ENCODE results near the gene MPV17L.
"Not testable (repeated sequence)": the region's sequence is repeated elsewhere in the genome, so short reads cannot be mapped to it uniquely, and the experiment has no call there.

Gene MPV17L

GRCh38 chr16:15409476-15409875, 13.9 kb downstream of the MPV17L start:
- not testable (repeated sequence) for DNase-seq (ENCODE audit: low spot score)

GRCh38 chr16:15415511-15415985, 20.0 kb downstream of the MPV17L start:
- DNase-seq (ENCODE audit: low spot score): no peak

DNA sequence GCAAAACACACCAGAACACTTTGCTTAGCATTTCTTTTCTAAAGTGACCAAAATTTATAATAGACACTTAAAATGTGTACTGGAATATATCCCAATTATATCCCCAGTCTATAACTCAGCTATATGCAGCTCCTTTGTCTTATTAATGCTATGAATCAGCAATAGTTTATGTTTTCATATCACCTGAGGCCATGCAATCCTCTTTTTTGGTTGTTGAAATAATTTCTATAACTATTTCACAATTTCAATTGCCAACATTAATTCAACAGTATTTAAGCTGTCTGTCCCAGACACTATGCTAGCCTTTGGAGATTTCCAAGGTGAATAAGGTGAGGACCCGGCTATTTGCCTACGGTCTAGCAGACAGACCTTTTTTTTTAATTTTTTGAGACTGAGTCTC, 21.6 kb downstream of the MPV17L start:
- DNase-seq (ENCODE audit: low spot score): no peak

DNA sequence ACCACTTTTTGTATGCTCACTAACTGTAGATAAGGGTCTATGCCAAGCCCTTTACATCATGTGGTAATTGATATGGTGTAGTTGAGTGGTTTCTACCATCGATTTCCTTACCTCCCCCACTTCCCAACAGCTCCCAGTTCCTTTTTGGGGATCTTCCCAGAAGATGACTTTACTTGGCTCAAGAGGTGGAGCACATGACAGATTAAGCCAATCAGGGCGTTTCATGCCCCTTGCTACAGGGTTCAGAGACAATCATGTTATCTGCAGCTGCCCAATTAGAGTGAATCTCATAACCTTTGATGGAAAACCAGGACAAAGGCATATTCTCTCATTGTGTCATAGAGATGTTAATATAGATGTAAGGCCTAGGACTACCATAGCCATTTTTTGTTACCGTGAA, 22.7 kb downstream of the MPV17L start:
- no peak for DNase-seq (ENCODE audit: low spot score)

DNA sequence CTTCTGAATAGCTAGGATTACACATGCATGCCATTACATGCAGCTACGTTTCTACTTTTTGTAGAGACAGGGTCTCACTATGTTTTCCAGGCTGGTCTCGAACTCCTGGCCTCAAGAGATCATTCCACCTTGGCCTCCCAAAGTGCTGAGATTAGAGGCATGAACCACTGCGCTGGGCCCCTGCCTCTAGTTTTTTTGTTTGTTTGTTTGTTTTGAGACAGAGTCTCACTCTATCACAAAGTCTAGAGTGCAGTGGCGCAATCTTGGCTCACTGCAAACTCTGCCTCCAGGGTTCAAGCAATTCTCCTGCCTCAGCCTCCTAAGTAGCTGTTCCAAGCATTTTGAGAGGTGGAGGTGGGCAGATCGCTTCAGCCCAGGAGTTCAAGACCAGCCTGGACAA, 26.1 kb downstream of the MPV17L start:
- DNase-seq (ENCODE audit: low spot score): not testable (repeated sequence)

DNA sequence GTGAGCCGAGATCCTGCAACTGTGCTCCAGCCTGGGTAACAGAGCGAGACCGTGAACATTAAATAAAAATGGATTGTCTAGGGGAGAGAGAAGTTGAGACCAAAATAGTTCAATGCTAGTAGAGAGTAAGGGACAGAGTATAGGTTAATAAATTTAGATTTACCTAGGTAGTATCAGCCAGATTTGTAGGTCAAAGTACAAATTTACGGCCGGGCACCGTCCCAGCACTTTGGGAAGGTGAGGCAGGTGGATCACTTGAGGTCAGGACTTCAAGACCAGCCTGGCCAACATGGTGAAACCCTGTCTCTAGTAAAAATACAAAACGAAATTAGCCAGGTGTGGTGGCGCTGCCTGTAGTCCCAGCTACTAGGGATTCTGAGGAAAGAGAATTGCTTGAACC, 26.7 kb downstream of the MPV17L start:
- DNase-seq (ENCODE audit: low spot score): no peak

GRCh38 chr16:15425861-15426260, 30.3 kb downstream of the MPV17L start:
- no peak for DNase-seq (ENCODE audit: low spot score)

DNA sequence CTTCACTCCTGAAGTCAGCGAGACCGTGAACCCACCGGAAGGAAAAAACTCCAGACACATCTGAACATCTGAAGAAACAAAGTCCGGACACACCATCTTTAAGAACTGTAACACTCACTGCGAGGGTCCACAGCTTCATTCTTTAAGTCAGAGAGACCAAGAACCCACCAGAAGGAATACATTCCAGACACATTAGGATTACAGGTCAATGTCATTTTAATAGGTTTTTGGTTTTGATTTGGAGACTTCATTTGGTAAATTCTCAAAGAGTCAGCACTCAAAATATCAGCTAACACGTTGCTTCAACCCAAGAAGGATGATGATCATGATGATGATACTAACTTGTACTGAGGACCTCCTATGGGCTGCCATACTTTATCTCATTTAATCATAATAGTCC, 31.2 kb downstream of the MPV17L start:
- DNase-seq (ENCODE audit: low spot score): no peak

- peak; percentile 74 for DNase-seq (ENCODE audit: low spot score)
These were observed 32.2 kb downstream of the MPV17L start for GRCh38 chr16:15427648-15428239.

GRCh38 chr16:15430884-15431283, 35.3 kb downstream of the MPV17L start:
- not testable (repeated sequence) for DNase-seq (ENCODE audit: low spot score)

GRCh38 chr16:15434079-15434424, 38.5 kb downstream of the MPV17L start:
- DNase-seq (ENCODE audit: low spot score): no peak

DNA sequence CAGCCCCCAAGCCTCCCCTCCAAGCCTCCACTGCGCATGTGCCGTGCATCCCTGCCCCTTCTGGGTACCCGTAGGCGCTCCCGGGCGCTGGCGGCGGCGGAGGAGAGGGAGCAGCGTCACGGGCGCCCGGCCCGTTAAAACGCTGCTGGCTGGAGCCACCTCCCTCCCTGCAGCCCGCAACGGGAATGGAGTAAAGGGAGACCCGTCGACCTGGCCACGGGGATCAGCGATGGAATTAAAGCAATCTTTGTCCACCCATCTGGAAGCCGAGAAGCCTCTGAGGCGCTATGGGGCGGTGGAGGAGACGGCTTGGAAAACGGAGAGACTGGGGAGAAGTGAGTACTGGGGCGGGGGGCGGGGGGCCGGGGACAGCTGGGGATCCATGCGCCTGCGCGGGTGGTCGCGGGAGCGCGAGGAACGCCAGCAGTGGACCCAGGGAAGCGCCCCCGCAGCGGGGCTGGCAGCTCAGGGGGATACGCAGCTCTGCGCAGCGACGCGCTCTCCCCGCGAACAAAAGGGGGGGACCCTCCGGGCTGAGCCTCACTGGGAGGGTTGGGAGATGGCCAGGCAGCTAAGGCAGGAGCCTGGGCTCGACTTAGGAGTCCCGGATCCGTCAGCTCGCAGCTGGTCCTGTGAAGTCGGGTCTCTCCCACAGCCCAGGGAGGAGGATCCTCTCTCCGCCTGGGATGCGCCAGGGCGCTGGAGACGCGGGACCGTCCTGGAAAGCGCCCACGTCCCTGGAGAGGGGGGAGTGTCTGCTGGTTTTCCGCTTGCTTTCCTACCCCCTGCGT, 39.1 kb downstream of the MPV17L start, which contains the start of gene BMERB1:
BMERB1 (plus strand) TSS at position 164 of the 791 bp plus-strand sequence; CDS start at position 230, 66 bp downstream.
- peak; percentile 79 for DNase-seq (ENCODE audit: low spot score)

DNA sequence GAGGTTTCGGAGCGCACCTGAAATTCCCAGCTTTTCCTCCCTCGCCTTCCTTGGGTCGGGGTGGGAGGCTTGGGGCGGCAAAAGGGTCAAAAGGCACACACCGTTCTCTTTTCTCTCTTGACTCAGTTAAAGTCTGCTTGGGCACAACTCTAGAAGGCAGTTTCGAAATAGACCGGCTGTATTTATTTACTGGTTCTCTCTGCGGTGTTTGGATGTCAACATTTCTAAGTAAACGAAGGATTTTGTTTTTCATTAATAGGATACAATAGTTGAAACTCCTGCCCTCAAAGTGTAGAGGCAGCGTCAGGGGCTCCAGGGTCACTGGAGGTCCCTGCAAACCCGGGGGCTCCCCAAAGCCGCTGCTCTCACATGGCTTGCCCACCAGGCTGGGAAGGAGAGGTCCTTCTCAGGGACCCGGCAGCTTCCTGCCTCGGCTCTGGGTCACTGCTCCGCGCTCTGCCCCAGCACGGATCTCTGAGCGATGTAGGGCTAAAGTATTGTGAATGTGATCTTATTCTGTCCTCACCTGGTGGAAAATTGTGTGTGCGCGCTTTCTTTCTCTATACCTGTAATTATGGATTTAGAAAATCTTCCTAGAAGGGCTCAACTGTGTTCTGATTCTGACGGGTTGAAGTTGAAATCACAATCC, 39.8 kb downstream of the MPV17L start:
- DNase-seq (ENCODE audit: low spot score): no peak

- no peak for DNase-seq (ENCODE audit: low spot score)
These were observed 43.5 kb downstream of the MPV17L start for GRCh38 chr16:15439102-15439501.

DNA sequence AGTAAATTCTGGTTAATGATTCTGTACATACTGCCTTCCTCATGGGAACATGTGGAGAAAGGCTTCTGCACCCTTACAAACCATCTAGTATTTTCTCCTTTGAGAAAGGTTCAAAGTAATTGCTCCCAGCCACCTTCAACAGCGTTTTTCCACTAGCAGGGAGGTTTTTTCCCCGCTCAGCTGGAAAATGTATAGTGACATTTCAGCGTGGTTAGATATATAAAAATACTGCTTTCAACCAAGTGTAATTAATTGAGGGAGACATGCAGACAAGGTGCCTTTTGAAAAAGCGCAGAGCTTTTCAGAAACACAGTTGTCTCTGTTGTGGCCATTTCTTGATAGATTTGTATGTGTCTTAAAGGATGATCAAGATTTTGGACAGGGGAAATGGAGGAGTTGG, 44.0 kb downstream of the MPV17L start:
- no peak for DNase-seq (ENCODE audit: low spot score)

- DNase-seq (ENCODE audit: low spot score): no peak
These were observed 45.3 kb downstream of the MPV17L start for GRCh38 chr16:15440852-15441251.

DNA sequence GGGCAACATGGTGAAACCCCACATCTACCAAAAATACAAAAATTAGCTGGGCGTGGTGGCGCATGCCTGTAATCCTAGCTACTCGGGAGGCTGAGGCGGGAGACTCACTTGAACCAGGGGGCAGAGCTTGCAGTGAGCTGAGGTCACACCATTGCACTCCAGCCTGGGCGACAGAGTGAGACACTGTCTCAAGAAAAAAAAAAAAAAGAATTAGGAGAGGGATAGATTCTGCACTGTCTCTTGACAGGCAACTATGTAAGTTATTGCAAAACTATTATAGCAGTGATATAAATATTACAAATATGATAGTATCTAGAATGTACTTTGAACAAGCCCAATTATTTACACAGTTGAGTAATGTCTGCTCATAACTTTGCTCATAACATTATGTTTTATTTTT, 46.6 kb downstream of the MPV17L start:
- not testable (repeated sequence) for DNase-seq (ENCODE audit: low spot score)

- no peak for DNase-seq (ENCODE audit: low spot score)
These were observed 48.2 kb downstream of the MPV17L start for GRCh38 chr16:15443753-15444152.

GRCh38 chr16:15444264-15444663, 48.7 kb downstream of the MPV17L start:
- no peak for DNase-seq (ENCODE audit: low spot score)

- no peak for DNase-seq (ENCODE audit: low spot score)
These were observed 49.9 kb downstream of the MPV17L start for GRCh38 chr16:15445450-15445849.

DNA sequence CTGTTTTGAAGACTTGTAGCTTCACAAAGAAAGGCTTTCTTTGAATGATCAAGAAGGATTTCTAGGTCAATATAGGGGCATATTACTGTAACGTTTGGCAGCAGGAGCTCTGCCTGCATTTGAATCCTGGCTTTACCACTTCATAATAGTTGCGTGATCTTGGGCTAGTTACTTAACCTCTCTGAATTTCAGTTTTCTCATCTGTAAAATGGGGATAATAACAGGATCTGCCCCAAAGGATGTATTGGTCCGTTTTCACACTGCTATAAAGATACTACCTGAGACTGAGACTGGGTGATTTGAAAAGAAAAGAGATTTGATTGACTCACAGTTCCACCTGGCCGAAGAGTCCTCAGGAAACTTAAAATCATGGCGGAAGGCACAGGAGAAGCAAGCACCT, 51.3 kb downstream of the MPV17L start:
- no peak for DNase-seq (ENCODE audit: low spot score)

DNA sequence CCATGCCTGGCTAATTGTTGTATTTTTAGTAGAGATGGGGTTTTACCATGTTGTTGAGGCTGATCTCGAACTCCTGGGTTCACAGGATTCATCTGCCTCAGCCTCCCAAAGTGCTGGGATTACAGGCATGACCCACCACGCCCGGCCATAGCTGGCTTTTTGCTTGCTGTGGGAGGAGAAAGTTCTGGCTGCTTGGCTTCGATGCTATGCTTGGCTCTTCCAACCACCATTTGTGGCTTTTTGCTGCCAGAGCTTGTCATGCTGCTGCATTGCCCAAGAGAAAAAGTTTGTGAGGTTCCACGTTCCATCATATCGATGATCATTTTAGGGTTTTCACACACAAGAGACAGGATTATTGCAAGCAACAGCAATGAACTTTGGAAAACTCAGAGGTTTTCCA, 55.1 kb downstream of the MPV17L start:
- DNase-seq (ENCODE audit: low spot score): no peak

DNA sequence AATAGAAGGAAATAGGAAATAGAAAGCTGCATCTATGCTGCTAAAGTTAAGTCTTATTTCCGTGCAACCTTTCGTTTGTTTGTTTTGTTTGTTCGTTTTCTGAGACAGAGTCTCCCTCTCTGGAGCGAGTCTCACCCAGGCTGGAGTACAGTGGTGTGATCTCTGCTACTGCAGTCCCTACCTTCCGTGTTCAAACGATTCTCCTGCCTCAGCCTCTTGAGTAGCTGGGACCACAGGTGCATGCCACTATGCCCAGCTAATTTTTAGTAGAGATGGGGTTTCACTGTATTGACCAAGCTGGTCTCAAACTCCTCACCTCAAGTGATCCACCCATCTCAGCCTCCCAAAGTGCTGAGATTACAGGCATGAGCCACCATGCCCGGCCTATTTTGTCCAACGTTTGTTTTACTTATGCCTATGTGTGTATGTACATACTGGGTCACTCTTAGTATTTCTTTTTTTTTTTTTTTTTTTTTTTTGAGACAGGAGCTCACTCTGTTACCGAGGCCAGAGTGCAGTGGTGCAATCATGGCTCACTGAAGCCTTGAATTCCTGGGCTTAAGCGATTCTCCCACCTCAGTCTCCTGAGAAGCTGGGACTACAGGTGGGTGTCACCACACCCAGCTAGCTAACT, 55.7 kb downstream of the MPV17L start:
- DNase-seq (ENCODE audit: low spot score): no peak
